Raji (cell line): ENCODE results near the gene MTMR4.

Experiments
- POLR2A ChIP-seq: IDR thresholded peaks from 2 replicates; pipeline ENCODE4 v1.6.1; 2011; ENCODE audit warnings: low read depth, low read length, control low read depth; ENCODE audit not compliant: insufficient read depth

MTMR4 gene

DNA sequence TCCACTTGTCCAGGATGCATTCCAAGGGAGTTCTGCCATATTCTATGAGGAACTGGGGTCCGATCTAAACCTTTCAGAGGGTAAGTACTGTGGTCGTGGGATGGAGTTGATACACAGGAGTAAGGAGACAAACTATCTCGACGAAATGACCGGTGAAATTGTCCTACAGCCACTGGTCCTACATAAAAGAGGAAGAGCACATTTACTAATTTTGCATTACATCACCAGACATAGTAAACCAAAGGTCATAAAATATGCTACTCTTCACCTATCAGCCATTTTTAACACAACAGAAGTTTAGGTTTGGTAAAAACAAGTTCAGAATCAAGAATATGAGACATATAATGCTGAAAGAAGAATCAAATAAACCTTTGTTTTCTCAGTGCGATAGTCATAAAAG is 34.3 kb downstream of the MTMR4 start:
- no peak for TF ChIP-seq POLR2A

DNA sequence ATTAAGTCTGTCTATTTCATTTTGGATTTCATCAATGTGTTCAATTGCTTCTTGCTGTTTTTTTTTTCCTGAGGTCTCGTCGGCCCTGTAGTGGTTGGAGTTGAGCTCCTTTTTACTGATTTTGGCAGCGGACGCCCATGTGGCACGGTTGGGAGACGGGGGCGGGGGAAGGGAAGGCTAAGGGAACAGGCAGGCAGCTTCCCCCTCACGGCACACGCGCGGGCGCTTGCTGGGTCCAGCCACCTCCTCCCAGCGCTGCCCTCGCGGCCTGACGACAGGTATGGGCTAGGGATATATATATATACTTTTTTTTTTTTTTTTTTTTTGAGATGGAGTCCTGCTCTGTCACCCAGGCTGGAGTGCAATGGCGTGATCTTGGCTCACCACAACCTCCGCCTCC is 37.6 kb downstream of the MTMR4 start:
- no peak for TF ChIP-seq POLR2A

DNA sequence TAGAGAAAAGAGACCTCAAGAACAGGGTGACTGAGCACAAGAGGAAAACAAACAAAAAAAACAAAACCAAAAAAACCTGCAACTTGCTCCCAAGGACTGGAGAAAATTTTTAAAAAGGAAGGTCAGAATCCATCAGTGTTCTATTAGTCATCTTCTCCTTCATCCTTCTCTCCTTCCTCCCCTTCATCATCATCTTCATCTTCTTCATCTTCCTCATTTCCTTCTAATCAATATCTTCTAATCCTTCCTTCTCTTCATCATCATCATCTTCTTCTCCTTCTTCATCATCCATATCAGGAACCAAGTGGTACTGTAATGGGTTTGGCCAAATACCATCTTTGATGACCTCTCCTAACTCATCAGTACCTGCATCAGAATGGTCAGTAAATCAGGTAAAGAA is 38.5 kb downstream of the MTMR4 start:
- no peak for TF ChIP-seq POLR2A

DNA sequence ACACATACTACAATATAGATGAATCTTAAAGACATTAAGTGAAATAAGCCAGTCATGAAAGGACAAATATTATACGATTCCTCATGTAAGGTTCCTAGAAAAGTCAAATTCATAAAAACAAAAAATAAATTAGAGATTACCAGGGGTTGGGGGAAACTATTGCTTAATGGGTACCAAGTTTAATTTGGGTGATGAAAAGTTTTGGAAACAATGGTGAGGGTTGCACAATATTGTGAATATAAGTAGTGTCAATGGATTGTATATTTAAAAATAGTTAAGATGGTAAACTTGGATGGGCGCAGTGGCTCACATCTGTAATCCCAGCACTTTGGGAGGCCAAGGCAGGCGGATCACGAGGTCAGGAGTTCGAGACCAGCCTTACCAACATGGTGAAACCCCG is 44.1 kb downstream of the MTMR4 start:
- TF ChIP-seq POLR2A: no peak

DNA sequence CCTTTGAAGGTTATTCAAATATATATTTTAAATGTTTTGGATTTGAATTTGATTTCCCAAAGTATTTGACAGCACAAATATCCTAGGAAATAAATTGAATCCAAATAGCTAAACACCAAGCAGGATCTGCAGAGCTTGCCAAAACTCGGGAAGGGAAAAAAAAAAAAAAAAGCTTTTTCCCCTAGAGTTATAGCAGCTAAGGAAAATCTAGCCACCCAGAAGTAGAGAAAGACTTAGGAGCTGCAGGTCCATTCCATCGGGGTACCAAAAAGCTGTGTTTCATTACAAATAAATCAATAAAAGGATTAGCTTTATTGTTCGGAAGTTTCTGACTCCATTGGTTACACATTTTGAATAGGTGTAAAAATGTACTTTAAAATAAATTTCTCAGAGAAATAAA is 45.5 kb downstream of the MTMR4 start:
- no peak for TF ChIP-seq POLR2A

DNA sequence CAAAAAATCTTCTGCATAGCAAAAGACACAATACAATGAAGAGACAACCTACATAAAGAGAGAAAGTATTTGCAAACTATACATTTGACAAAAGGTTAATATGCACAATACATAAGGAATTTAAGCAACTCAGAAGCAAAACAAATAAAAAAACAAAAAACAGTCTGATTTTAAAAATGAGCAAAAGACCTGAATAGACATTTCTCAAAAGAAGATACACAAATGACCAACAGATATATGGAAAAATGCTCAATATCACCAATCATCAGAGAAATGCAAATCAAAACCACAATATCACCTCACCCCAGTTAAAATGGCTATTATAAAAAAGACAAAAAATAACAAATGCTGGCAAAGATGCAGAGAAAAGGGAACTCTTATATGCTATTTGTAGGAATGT is 58.9 kb downstream of the MTMR4 start:
- TF ChIP-seq POLR2A: no peak

DNA sequence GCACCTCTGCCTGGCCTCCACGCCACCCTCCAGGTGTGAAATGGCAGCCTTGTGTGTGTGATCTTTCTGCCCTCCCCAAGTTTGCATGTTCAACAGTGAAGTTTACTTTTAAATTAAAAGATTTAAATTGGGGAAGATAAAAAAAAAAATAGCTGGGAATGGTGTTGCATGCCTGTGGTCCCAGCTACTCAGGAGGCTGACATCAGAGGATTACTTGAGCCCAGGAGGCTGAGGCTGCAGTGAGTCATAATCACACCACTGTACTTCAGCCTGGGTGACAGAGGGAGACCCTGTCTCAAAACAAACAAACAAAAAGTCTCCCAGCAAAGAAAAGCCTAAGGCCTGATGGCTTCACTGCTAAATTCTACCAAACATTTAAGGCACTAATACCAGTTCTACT is 61.7 kb downstream of the MTMR4 start:
- no peak for TF ChIP-seq POLR2A

DNA sequence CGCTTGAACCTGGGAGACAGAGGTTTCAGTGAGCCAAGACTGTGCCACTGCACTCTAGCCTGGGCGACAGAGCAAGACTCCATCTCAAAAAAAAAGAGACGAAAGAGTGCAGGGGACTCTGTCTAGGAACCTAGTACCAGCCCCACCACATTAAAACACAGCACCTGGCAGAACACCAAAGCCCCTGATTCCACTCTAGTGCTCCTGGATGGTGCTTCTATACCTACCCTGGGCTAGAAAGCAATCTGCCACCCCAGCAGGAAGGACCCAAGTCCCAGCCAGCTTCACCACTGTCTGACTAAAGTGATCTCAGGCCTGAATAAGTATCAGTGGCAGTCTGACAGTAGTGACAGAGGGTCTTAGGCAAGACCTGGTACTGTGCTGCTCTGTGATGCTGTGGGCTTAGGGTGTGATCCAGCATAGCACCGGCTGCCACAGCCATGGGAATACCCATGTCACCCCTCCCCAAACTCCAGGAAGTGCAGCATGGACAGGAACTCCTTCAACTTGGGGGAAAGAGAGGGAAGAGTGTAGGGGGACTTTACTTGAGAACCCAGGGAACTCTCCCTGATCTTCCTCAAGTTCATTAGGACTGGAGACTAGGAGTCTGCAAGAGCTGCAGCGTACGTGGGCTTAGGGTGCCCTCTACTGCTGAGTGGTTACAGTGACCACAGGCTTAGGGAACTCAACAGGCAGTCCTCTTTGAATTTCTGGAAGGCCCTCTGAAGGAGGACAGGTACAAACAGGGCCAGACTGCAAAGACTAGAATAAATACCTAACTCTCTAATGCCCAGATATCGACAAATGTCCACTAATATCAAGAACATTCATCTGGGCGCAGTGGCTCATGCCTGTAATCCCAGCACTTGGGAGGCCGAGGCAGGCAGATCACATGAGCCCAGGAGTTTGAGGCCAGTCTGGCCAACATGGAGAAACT is 67.1 kb downstream of the MTMR4 start:
- no peak for TF ChIP-seq POLR2A

DNA sequence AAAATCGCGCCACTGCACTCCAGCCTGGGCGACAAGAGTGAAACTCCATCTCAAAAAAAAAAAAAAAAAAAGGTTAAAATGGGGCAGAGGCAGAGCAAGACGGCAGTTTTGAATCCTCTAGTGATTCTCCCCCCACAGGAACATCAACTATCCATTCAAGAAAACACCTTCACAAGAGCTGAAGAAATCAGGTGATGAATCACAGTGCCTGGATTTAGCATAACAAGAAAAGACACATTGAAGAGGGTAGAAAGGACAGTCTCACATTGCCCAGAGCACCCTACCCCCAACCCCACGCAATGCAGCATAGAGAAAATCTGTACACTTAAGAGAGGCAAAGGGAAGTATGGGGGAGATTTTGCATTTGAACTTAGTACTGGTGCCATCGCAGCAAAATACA is 68.4 kb downstream of the MTMR4 start:
- no peak for TF ChIP-seq POLR2A
